Upper lobe of right lung (tissue), 1 donor: Measurements from ENCODE around the gene PRPF31. TPM values are rescaled to one million over a fixed set of nuclear protein-coding genes. Genes with fewer than 3 reads are reported as not detected.

ENCODE experiments used
- ATAC-seq: fragments of 200-7000 bp; cut with Tn5 transposase; one replicate; pipeline ENCODE4 v1.9.1; 2020; ENCODE audit warnings: mild to moderate bottlenecking, moderate library complexity
- DNase-seq: peaks from one replicate; pipeline ENCODE4 v3.0.0-alpha.2; 2020
- H3K27ac ChIP-seq: fragments of 200-600 bp; one replicate; pipeline ENCODE4 v1.8.0; 2022
- H3K27me3 ChIP-seq: fragments of 200-600 bp; one replicate; pipeline ENCODE4 v1.8.0; 2022; ENCODE audit warnings: mild to moderate bottlenecking
- H3K36me3 ChIP-seq: fragments of 200-600 bp; one replicate; pipeline ENCODE4 v1.8.0; 2022
- H3K4me1 ChIP-seq: fragments of 200-600 bp; one replicate; pipeline ENCODE4 v1.8.0; 2022
- H3K4me3 ChIP-seq: fragments of 200-600 bp; one replicate; pipeline ENCODE4 v1.8.0; 2022; ENCODE audit warnings: mild to moderate bottlenecking
- H3K9me3 ChIP-seq: fragments of 200-600 bp; one replicate; pipeline ENCODE4 v1.8.0; 2022
- CTCF ChIP-seq: fragments of 200-600 bp; IDR thresholded peaks from one replicate; pipeline ENCODE4 v1.8.0; 2022; ENCODE audit warnings: antibody characterized with exemption
- intact Hi-C: fragments of 100-400 bp; cut with DNase I; formaldehyde crosslinking; loops from one replicate; pipeline ENCODE4 v1.11.0; 2022
- total RNA-seq: library from RNA; stranded (reverse); fragmentation: NEBNext Ultra II Directional; extraction: Animal tissue kit (Norgen Biotek cat#: 25700); gene quantifications from one replicate; pipeline ENCODE4 v1.2.1, GENCODE V29; 2021
- donor health status: DM: no; HTN: yes; CAD: no; lungs with severe emphysema.

PRPF31 gene
- total RNA-seq, 1 donor from 2014 or later, result 44.9 TPM

- intact Hi-C loops, result no loop called here
- no peaks in the 10 kb centered on the region for H3K9me3 ChIP-seq
- peaks cover 43% of the 10 kb centered on the region for H3K36me3 ChIP-seq
- no peak for ATAC-seq
- H3K4me3 ChIP-seq, result peak overlapping the region; percentile 81
- H3K27ac ChIP-seq, result peak overlapping the region; percentile 99
- no peak for TF ChIP-seq CTCF
- H3K27me3 ChIP-seq, result no peaks in the 10 kb centered on the region
- no peak for DNase-seq
- peaks cover 22% of the 10 kb centered on the region for H3K4me1 ChIP-seq
Observed at GRCh38 chr19:54158812-54159351, 43.3 kb downstream of the PRPF31 start.

DNA sequence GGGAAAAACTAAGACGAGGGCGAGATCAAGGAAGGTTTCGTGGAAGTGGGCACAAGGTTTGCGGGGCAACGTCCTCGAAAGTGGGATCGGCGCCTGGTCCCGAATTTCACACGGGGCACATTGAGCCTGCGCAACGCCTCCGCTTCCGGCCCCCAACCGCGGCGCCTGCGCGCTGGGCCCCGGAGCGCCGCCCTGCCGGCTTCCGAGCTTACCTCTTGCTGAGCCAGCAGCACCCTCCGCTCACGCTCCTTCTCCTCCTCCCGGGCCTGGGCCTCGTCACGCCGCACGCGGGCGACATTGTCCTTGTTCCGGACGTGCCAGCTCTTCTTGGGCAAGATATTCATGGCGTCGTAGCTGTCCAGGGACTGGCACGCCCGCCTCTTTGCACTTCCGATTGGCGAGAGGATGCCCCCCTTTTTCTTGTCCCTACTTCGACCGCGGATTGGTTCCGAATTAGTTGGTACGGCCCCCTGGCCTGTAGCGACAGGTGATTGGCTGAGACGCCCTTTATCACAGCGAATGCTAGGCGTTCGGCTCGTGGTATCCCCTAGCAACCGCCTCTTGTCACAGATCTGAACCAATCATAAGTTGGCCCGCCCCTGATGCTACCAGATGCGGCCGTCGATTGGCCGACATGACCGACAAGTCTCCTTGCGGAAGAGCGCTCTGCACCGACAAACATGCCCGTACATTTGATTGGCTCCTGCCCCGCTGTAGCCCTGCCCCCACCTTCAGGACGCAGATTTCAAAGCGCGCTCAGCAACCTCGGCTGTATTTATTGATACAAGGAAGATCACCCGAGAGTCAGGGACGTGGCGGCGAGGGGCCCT lies 44.0 kb downstream of the PRPF31 start, which contains the start of gene LENG1:
LENG1 (minus strand) TSS at position 370 of the 830 bp plus-strand sequence; CDS start at position 344, 26 bp downstream.
- peak; percentile 91 for ATAC-seq
- TF ChIP-seq CTCF, result peak; percentile 39
- intact Hi-C loops, result no loop called here
- no peaks in the 10 kb centered on the region for H3K9me3 ChIP-seq
- peak; percentile 98 for DNase-seq
- H3K36me3 ChIP-seq, result peaks cover 36% of the 10 kb centered on the region
- H3K27ac ChIP-seq, result peak within 1 kb of the TSS; percentile 99
- H3K4me3 ChIP-seq, result peak within 1 kb of the TSS; percentile 81
- H3K27me3 ChIP-seq, result no peaks in the 10 kb centered on the region
- peaks cover 25% of the 10 kb centered on the region for H3K4me1 ChIP-seq

GRCh38 chr19:54160182-54160811 lies 44.7 kb downstream of the PRPF31 start:
- H3K27me3 ChIP-seq, result no peaks in the 10 kb centered on the region
- no peak for ATAC-seq
- peak overlapping the region; percentile 91 for H3K27ac ChIP-seq
- DNase-seq, result no peak
- no peaks in the 10 kb centered on the region for H3K9me3 ChIP-seq
- peaks cover 29% of the 10 kb centered on the region for H3K36me3 ChIP-seq
- H3K4me3 ChIP-seq, result peak overlapping the region; percentile 62
- no peak for TF ChIP-seq CTCF
- intact Hi-C loops, result no loop called here
- peaks cover 27% of the 10 kb centered on the region for H3K4me1 ChIP-seq

DNA sequence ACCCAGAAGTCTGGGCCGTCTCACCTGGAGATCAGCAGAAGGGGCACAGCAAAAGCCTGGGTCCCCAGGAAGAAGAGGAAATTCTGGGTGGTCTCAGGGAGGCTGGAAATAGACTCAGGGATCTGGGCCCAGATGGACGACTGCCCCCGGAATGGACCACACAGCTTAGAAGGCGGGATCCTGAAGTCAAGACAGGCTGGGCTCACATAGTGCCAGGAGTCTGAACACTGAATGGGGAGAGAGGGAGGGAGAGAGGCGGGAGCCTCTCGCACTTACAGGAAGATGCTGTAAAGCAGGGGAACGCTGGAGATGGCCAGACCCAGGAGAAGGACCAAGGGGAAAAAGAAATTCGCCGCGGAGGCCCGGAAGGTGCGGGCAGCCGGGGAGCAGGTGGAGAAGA lies 45.3 kb downstream of the PRPF31 start:
- peaks cover 24% of the 10 kb centered on the region for H3K36me3 ChIP-seq
- TF ChIP-seq CTCF, result no peak
- intact Hi-C loops, result no loop called here
- H3K9me3 ChIP-seq, result no peaks in the 10 kb centered on the region
- DNase-seq (no peak), ATAC-seq (no peak)
- no peak overlapping the region for H3K27ac ChIP-seq
- H3K4me1 ChIP-seq, result peaks cover 27% of the 10 kb centered on the region
- H3K4me3 ChIP-seq, result peak overlapping the region; percentile 62
- H3K27me3 ChIP-seq, result no peaks in the 10 kb centered on the region

GRCh38 chr19:54162241-54162805 lies 46.8 kb downstream of the PRPF31 start:
- intact Hi-C loops, result no loop called here

More at GRCh38 chr19:54162241-54162805, 46.8 kb downstream of the PRPF31 start:
- peak; percentile 73 for ATAC-seq
- TF ChIP-seq CTCF, result no peak
- H3K36me3 ChIP-seq, result peaks cover 9% of the 10 kb centered on the region
- H3K4me1 ChIP-seq, result peaks cover 27% of the 10 kb centered on the region
- peak overlapping the region; percentile 47 for H3K4me3 ChIP-seq
- H3K9me3 ChIP-seq, result no peaks in the 10 kb centered on the region
- no peaks in the 10 kb centered on the region for H3K27me3 ChIP-seq
- H3K27ac ChIP-seq, result no peak overlapping the region
- peak; percentile 93 for DNase-seq
